GM12873 (cell line): ENCODE results near the gene SASH1.

ENCODE experiments used
- CTCF ChIP-seq: IDR thresholded peaks from 2 replicates; pipeline ENCODE4 v1.5.1; 2012; ENCODE audit warnings: low read depth, mild to moderate bottlenecking, moderate library complexity, low read length, control low read depth; ENCODE audit not compliant: insufficient read depth; ENCODE audit errors: missing control alignments

The SASH1 gene

GRCh38 chr6:148455674-148456558, 113.3 kb downstream of the SASH1 start:
- TF ChIP-seq CTCF, result no peak

GRCh38 chr6:148457137-148457842, 114.7 kb downstream of the SASH1 start:
- TF ChIP-seq CTCF, result no peak

DNA sequence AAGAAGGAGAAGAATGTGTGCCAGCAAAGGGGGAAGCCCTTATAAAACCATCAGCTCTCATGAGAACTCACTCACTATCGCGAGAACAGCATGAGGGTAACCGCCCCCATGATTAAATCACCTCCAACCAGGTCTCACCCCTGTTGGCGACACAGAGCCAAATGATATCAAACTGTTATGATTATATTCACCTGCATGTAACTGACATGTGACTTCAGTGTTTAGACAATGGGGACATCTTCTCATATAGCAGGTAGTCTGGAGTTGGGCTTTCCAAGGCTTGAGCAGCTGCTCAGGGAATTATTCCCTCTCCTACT, 115.2 kb downstream of the SASH1 start:
- no peak for TF ChIP-seq CTCF

DNA sequence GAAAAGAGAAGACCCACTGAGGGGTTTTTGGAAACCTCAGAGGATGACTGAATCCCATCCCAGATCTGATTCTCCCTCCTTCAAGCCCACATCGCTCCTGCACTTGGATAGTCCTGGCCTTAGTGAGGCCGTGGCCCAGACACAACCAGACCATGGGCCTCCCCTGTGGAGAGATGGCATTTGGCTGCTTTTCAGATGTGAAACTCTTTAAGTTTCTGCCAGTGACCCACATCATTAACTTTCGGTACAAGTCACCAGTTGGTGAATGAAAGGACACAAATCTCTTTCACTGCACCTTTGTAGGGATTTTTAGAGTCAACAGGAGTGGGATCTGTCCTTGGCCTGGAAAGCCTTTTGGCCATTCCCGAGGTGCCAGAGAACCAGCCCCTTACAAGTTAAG, 116.6 kb downstream of the SASH1 start:
- no peak for TF ChIP-seq CTCF

DNA sequence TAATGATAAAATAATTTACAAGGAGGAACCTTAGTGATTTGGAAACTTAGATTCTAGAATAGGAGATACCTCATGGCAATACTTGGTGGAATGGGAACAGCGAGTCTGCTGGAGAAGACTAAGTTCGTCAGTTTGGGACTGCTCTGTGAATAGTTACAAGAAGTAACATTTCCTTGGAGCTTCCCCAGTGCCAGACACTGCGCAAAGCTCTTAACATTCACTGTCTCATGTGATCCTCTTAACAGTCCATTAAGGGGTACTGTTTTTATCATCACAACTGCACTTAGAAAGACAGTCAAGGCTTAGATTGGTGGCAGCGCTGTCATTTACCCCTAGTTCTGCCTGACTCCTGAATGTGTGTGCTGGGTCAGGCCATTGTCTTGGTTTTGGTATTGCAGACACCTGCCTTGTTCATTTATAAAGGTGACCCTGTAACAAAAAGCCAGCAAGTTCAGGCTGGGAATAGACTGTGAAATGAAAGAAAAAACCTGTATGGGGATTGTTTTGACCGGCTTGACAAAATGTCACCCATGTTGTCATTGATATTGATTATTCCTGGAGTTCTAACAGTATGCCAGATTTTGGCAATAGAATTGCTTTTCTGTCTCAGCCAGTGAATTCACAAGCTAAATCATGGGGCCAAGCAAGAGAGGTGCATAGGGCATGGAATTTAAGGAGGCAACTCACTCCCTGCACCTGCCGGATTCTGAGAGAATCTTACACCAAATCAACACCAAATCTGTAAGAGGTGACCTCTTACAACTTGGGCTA, 118.4 kb downstream of the SASH1 start:
- no peak for TF ChIP-seq CTCF

DNA sequence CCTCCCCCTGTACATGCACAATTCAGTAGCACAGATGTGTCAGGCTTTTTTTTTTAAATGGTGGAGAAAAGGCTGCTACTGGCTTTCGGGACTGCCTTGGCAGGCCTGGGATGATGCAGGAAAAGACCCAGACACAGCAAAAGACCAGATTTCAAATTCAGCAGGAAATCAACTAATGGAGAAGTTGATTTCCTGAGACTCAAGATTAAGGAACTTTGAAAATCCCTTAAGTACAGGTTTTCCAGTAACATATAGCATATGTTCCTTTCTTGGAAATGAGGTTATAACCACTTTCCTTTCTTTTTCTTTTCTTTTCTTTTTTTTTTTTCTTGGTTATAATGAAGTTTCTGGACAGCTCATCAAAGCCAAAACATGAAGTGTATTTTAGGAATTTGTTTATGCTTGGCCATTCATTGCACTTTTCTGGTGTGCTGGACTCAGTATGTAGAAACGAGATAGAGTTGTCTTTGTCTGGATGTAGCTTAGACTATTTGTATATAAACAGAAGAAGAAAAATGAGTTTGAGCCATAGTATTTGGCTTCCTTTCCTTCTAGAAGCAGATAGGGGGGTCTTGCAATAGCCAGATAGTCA, 119.4 kb downstream of the SASH1 start:
- no peak for TF ChIP-seq CTCF
